Smooth muscle cell (in vitro differentiated cells): ENCODE results near the gene TIMP4. TPM values are rescaled to one million over a fixed set of nuclear protein-coding genes. Genes with fewer than 3 reads are reported as not detected.

Experiments
- DNase-seq: peaks from one replicate; lab custom pipeline; 2025; ENCODE audit not compliant: unreplicated experiment; lab: John Stamatoyannopoulos, UW
- H2AFZ ChIP-seq: fragments of 200-600 bp; sonication (generic); 2 replicates; pipeline ENCODE4 v1.6.0; 2016; ENCODE audit warnings: antibody characterized with exemption, low read depth, mild to moderate bottlenecking
- H3F3A ChIP-seq: fragments of 200-600 bp; sonication (generic); 2 replicates; pipeline ENCODE4 v1.6.0; 2017; ENCODE audit warnings: antibody characterized with exemption, low read depth
- H3K27ac ChIP-seq: fragments of 200-600 bp; sonication (generic); 2 replicates; pipeline ENCODE4 v1.5.1; 2016; ENCODE audit warnings: low read depth, mild to moderate bottlenecking
- H3K27me3 ChIP-seq: fragments of 200-600 bp; sonication (generic); 2 replicates; pipeline ENCODE4 v1.6.1; 2016; ENCODE audit warnings: low read depth, mild to moderate bottlenecking
- H3K36me3 ChIP-seq: fragments of 200-600 bp; sonication (generic); 2 replicates; pipeline ENCODE4 v1.5.1; 2016; ENCODE audit warnings: low read depth
- H3K4me1 ChIP-seq: fragments of 200-600 bp; sonication (generic); 2 replicates; pipeline ENCODE4 v1.5.1; 2016; ENCODE audit warnings: low read depth
- H3K4me2 ChIP-seq: fragments of 200-600 bp; sonication (generic); 2 replicates; pipeline ENCODE4 v1.6.0; 2016; ENCODE audit warnings: mild to moderate bottlenecking
- H3K4me3 ChIP-seq: fragments of 200-600 bp; sonication (generic); 2 replicates; pipeline ENCODE4 v1.5.1; 2016; ENCODE audit warnings: mild to moderate bottlenecking
- H3K79me2 ChIP-seq: fragments of 200-600 bp; sonication (generic); 2 replicates; pipeline ENCODE4 v1.6.0; 2016; ENCODE audit warnings: low read depth, mild to moderate bottlenecking
- H3K9ac ChIP-seq: fragments of 200-600 bp; sonication (generic); 2 replicates; pipeline ENCODE4 v1.6.0; 2016; ENCODE audit warnings: low read depth
- H3K9me3 ChIP-seq: fragments of 200-600 bp; sonication (generic); replicated peaks from 2 replicates; pipeline ENCODE4 v1.5.1; 2016; ENCODE audit warnings: low read depth
- H4K20me1 ChIP-seq: fragments of 200-600 bp; sonication (generic); 2 replicates; pipeline ENCODE4 v1.6.0; 2016; ENCODE audit warnings: low read depth
- WGBS: methylation state at CpG from one replicate; pipeline ENCODE4 v1.1.7; 2016; ENCODE audit warnings: low lambda C conversion rate; 5-methylcytosine and 5-hydroxymethylcytosine counted together
- polyA plus RNA-seq: library from polyadenylated mRNA; unstranded; fragments of >200 nt; fragmentation: Nextera tagmentation; extraction: Ambion mirVana; gene quantifications from 2 replicates; pipeline ENCODE4 v1.2.1, GENCODE V29; 2016
- total RNA-seq: library from RNA; depleted of rRNA; stranded (reverse); fragments of >200 nt; gene quantifications from 2 replicates; pipeline ENCODE4 v1.2.3, GENCODE V29; 2014
- TF ChIP-seq, protein P1 (sequence below): fragments of 200-600 bp; sonication (generic); IDR thresholded peaks from 2 replicates; pipeline ENCODE4 v1.5.1; 2017; ENCODE audit warnings: borderline replicate concordance, mild to moderate bottlenecking, antibody characterized with exemption; ENCODE audit not compliant: insufficient read depth, poor library complexity, severe bottlenecking

TIMP4 gene
- total and polyA plus RNA-seq, 2 experiments from 2014 or later = 0.27 to 1.5 TPM

DNA sequence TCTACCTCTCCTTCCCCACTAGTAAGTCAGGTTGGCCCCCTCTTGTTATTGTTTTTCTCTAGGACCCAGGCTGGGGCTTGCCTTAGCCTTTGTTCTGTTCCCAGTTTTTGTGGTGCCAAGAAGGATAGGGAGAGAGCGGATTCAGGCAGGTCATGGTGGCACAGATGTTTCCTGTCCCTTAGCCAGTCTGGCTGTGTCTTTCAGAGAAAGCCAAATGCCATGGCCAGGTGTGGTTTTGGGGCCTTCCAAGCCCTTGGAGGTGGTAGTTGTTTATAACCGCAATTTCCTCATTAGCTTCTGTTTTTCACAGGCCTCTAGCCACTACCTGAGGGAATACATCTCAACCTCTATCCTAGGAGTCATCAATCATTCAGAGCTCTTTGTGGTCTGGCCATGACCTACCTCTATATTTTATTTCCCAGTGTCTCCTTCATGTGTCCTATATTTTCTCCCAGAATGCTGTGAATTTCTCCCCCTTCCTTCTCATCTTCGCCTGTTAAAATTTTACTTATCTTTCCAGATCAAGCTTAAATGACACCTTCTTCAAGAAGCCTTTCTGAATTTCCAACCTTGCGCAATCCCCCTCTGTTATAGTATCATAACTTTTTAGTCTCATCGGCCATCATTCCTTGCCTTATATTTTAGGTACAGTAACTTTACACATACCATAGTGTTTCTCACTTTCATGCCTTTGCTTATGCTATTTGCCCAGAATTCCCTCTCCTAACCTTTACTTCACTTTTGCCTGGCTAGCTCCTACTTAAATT lies 38.2 kb downstream of the TIMP4 start:
- Histone ChIP-seq H3K4me1 (no peaks in the 10 kb centered on the region), H3K27me3 (no peaks in the 10 kb centered on the region), H3K79me2 (no peaks in the 10 kb centered on the region), H3K27ac (no peak overlapping the region), H3K36me3 (no peaks in the 10 kb centered on the region), H3F3A (no peaks in the 10 kb centered on the region), H3K9ac (no peak overlapping the region), H3K4me2 (no peak overlapping the region), H3K9me3 (no peaks in the 10 kb centered on the region), H4K20me1 (no peaks in the 10 kb centered on the region), H3K4me3 (no peak overlapping the region), H2AFZ (no peak overlapping the region)
- WGBS = 92% methylated on average over 5 of the region's 5 CpGs
- DNase-seq = no peak
- TF ChIP-seq, protein P1, sequence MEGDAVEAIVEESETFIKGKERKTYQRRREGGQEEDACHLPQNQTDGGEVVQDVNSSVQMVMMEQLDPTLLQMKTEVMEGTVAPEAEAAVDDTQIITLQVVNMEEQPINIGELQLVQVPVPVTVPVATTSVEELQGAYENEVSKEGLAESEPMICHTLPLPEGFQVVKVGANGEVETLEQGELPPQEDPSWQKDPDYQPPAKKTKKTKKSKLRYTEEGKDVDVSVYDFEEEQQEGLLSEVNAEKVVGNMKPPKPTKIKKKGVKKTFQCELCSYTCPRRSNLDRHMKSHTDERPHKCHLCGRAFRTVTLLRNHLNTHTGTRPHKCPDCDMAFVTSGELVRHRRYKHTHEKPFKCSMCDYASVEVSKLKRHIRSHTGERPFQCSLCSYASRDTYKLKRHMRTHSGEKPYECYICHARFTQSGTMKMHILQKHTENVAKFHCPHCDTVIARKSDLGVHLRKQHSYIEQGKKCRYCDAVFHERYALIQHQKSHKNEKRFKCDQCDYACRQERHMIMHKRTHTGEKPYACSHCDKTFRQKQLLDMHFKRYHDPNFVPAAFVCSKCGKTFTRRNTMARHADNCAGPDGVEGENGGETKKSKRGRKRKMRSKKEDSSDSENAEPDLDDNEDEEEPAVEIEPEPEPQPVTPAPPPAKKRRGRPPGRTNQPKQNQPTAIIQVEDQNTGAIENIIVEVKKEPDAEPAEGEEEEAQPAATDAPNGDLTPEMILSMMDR = no peak

DNA sequence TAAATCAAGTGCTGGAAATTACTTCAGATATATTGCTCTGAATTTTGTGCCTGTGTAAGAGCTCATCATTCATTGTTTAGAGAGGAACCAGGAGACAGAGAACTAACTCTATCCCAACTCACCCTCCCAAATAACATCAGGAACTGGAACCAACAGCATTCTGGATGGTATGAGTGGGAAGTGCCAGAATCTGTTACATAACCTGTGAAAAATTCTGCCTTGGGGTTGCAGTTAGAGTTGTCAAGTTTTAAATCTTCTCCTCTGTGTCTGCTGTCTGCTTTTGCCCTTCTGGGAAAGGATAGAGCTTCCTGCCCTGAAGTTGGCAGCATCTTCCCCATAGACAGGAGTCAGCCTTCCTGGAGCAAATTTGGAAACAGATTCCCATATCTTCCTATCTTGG lies 41.2 kb downstream of the TIMP4 start:
- no peaks in the 10 kb centered on the region for H3K36me3 ChIP-seq

DNA sequence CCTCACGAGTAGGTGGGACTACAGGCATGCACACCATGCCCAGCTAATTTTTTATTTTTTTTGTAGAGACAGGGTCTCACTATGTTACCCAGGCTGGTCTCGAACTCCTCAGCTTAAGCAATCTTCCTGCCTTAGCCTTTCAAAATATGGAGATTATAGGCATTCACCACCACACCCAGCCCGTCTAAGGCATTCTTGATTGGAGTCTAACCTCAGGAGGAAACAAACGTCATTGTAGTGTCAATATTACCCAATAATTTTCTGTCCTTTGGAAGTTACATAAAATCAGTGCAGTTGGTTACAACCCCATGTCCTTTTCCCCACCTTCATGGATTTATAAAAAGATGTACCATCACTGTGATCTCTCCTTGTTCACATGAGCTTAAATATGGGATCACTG lies 41.8 kb downstream of the TIMP4 start:
- Histone ChIP-seq H3K27me3 (no peaks in the 10 kb centered on the region), H3F3A (no peaks in the 10 kb centered on the region), H3K27ac (no peak overlapping the region), H3K79me2 (no peaks in the 10 kb centered on the region), H4K20me1 (no peaks in the 10 kb centered on the region), H3K4me1 (no peaks in the 10 kb centered on the region), H3K9me3 (no peaks in the 10 kb centered on the region), H3K4me3 (no peak overlapping the region), H2AFZ (no peak overlapping the region), H3K36me3 (no peaks in the 10 kb centered on the region), H3K9ac (no peak overlapping the region), H3K4me2 (no peak overlapping the region)
- 80% methylated on average over 4 of the region's 4 CpGs for WGBS
- no peak for DNase-seq
- TF ChIP-seq, protein P1 = no peak

More for the DNA sequence above, 41.2 kb downstream of the TIMP4 start:
- no peaks in the 10 kb centered on the region for H3K79me2 ChIP-seq
- no peaks in the 10 kb centered on the region for H4K20me1 ChIP-seq
- TF ChIP-seq, protein P1 = no peak
- no peaks in the 10 kb centered on the region for H3K27me3 ChIP-seq
- no peak overlapping the region for H3K9ac ChIP-seq
- H3K4me2 ChIP-seq = no peak overlapping the region
- H2AFZ ChIP-seq = no peak overlapping the region
- no peaks in the 10 kb centered on the region for H3K4me1 ChIP-seq
- no peak overlapping the region for H3K4me3 ChIP-seq
- no peaks in the 10 kb centered on the region for H3F3A ChIP-seq
- no peak overlapping the region for H3K27ac ChIP-seq
- no peaks in the 10 kb centered on the region for H3K9me3 ChIP-seq
- DNase-seq = no peak

DNA sequence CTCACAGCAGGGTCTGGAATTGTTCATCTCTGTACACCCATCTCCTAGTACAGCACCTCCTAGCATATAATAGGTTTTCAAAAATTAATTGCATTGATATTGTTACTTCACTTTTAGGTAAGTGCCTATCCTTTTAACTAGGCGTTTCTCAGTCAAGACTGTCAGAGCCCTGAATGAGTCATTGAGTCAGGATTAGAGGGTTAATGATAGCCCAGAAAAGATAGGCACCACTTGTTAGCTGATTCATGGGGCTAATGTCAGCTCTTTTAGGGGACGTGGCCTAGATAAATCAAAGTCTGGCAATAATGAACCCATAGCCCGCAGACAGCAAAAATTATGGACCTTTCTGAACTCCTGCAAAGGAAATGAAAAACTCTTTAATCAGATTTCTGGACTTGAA lies 42.9 kb downstream of the TIMP4 start:
- WGBS = 17% methylated on average over 3 of the region's 3 CpGs
- no peak overlapping the region for H3K4me2 ChIP-seq
- no peak for DNase-seq

More for the DNA sequence above, 42.9 kb downstream of the TIMP4 start:
- Histone ChIP-seq H3K4me3 (no peak overlapping the region), H3F3A (no peaks in the 10 kb centered on the region), H3K36me3 (no peaks in the 10 kb centered on the region), H3K27me3 (no peaks in the 10 kb centered on the region), H3K79me2 (no peaks in the 10 kb centered on the region), H3K9ac (no peak overlapping the region), H2AFZ (no peak overlapping the region), H3K9me3 (no peaks in the 10 kb centered on the region), H3K4me1 (no peaks in the 10 kb centered on the region), H3K27ac (no peak overlapping the region), H4K20me1 (no peaks in the 10 kb centered on the region)
- TF ChIP-seq, protein P1 = no peak
